Measurements from ENCODE around the gene TAGAP.

TAGAP gene

GRCh38 chr6:159071843-159072769 is 27.3 kb upstream of the TAGAP start:
- no peak overlapping the region for H3K4me3 ChIP-seq (ENCODE audit: control insufficient read depth, low read depth, low read length)
- no peak for DNase-seq (ENCODE audit: low read depth)
- no peak for TF ChIP-seq CTCF (IDR thresholded peaks at IDR 0.05; ENCODE audit: control insufficient read depth, insufficient read depth, low read depth, low read length, missing control alignments)

GRCh38 chr6:159068904-159069578 is 24.2 kb upstream of the TAGAP start:
- no peak for DNase-seq (ENCODE audit: low read depth)
- no peak overlapping the region for H3K4me3 ChIP-seq (ENCODE audit: control insufficient read depth, low read depth, low read length)
- TF ChIP-seq CTCF (IDR thresholded peaks at IDR 0.05; ENCODE audit: control insufficient read depth, insufficient read depth, low read depth, low read length, missing control alignments) = no peak

GRCh38 chr6:159067334-159067733 is 22.5 kb upstream of the TAGAP start:
- DNase-seq (ENCODE audit: low read depth) = no peak
- no peak overlapping the region for H3K4me3 ChIP-seq (ENCODE audit: control insufficient read depth, low read depth, low read length)
- no peak for TF ChIP-seq CTCF (IDR thresholded peaks at IDR 0.05; ENCODE audit: control insufficient read depth, insufficient read depth, low read depth, low read length, missing control alignments)

GRCh38 chr6:159066483-159066882 is 21.7 kb upstream of the TAGAP start:
- no peak for TF ChIP-seq CTCF (IDR thresholded peaks at IDR 0.05; ENCODE audit: control insufficient read depth, insufficient read depth, low read depth, low read length, missing control alignments)
- no peak overlapping the region for H3K4me3 ChIP-seq (ENCODE audit: control insufficient read depth, low read depth, low read length)
- no peak for DNase-seq (ENCODE audit: low read depth)

GRCh38 chr6:159065759-159066329 is 21.1 kb upstream of the TAGAP start:
- H3K4me3 ChIP-seq (ENCODE audit: control insufficient read depth, low read depth, low read length) = no peak overlapping the region
- DNase-seq (ENCODE audit: low read depth) = no peak
- no peak for TF ChIP-seq CTCF (IDR thresholded peaks at IDR 0.05; ENCODE audit: control insufficient read depth, insufficient read depth, low read depth, low read length, missing control alignments)

GRCh38 chr6:159065091-159065490 is 20.3 kb upstream of the TAGAP start:
- H3K4me3 ChIP-seq (ENCODE audit: control insufficient read depth, low read depth, low read length) = no peak overlapping the region
- no peak for TF ChIP-seq CTCF (IDR thresholded peaks at IDR 0.05; ENCODE audit: control insufficient read depth, insufficient read depth, low read depth, low read length, missing control alignments)
- no peak for DNase-seq (ENCODE audit: low read depth)
